ENCODE results near the gene SMIM21.

The SMIM21 gene

GRCh38 chr18:75456199-75456631 lies 28.7 kb upstream of the SMIM21 start:
- no peak for DNase-seq
- H4K20me1 ChIP-seq (ENCODE audit: insufficient read depth, low read length) = no peaks in the 10 kb centered on the region
- no peaks in the 10 kb centered on the region for H3K36me3 ChIP-seq (replicated peaks; ENCODE audit: insufficient read depth, low read length)
- H3K27ac ChIP-seq (ENCODE audit: low read length) = no peak overlapping the region
- no peak overlapping the region for H3K4me2 ChIP-seq (ENCODE audit: low read depth, low read length)
- H3K4me1 ChIP-seq (ENCODE audit: low read length) = no peaks in the 10 kb centered on the region
- H2AFZ ChIP-seq (ENCODE audit: low read length) = no peak overlapping the region
- no peaks in the 10 kb centered on the region for H3K27me3 ChIP-seq (replicated peaks; ENCODE audit: insufficient read depth, low read length)
- no peak overlapping the region for H3K9ac ChIP-seq (ENCODE audit: low read length)
- H3K9me2 ChIP-seq (replicated peaks; ENCODE audit: insufficient read depth, low read length) = no peaks in the 10 kb centered on the region
- H3K4me3 ChIP-seq (ENCODE audit: low read length) = no peak overlapping the region
- TF ChIP-seq EZH2phosphoT487 (IDR thresholded peaks at IDR 0.05; ENCODE audit: low read length) = no peak
- TF ChIP-seq EZH2 (optimal IDR thresholded peaks at IDR 0.05; ENCODE audit: low read depth, low read length) = no peak
- TF ChIP-seq, protein P1, sequence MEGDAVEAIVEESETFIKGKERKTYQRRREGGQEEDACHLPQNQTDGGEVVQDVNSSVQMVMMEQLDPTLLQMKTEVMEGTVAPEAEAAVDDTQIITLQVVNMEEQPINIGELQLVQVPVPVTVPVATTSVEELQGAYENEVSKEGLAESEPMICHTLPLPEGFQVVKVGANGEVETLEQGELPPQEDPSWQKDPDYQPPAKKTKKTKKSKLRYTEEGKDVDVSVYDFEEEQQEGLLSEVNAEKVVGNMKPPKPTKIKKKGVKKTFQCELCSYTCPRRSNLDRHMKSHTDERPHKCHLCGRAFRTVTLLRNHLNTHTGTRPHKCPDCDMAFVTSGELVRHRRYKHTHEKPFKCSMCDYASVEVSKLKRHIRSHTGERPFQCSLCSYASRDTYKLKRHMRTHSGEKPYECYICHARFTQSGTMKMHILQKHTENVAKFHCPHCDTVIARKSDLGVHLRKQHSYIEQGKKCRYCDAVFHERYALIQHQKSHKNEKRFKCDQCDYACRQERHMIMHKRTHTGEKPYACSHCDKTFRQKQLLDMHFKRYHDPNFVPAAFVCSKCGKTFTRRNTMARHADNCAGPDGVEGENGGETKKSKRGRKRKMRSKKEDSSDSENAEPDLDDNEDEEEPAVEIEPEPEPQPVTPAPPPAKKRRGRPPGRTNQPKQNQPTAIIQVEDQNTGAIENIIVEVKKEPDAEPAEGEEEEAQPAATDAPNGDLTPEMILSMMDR (IDR thresholded peaks at IDR 0.05; ENCODE audit: low read length) = no peak
- no peaks in the 10 kb centered on the region for H3K79me2 ChIP-seq (ENCODE audit: low read length)
- H3F3A ChIP-seq (ENCODE audit: insufficient read depth, low read length) = no peaks in the 10 kb centered on the region
- no peaks in the 10 kb centered on the region for H3K9me3 ChIP-seq (replicated peaks; ENCODE audit: insufficient read depth, low read length)

- H3K36me3 ChIP-seq (replicated peaks; ENCODE audit: insufficient read depth, low read length) = no peaks in the 10 kb centered on the region
- no peak for DNase-seq
Measured at GRCh38 chr18:75455249-75456198, 28.0 kb upstream of the SMIM21 start.

GRCh38 chr18:75454022-75454795 lies 26.7 kb upstream of the SMIM21 start:
- TF ChIP-seq EZH2phosphoT487 (IDR thresholded peaks at IDR 0.05; ENCODE audit: low read length) (no peak), EZH2 (optimal IDR thresholded peaks at IDR 0.05; ENCODE audit: low read depth, low read length) (no peak)
- TF ChIP-seq, protein P1 (IDR thresholded peaks at IDR 0.05; ENCODE audit: low read length) = no peak
- Histone ChIP-seq H3K27ac (ENCODE audit: low read length) (no peak overlapping the region), H3K36me3 (replicated peaks; ENCODE audit: insufficient read depth, low read length) (no peaks in the 10 kb centered on the region), H3K9me2 (replicated peaks; ENCODE audit: insufficient read depth, low read length) (no peaks in the 10 kb centered on the region), H3F3A (ENCODE audit: insufficient read depth, low read length) (no peaks in the 10 kb centered on the region), H3K79me2 (ENCODE audit: low read length) (no peaks in the 10 kb centered on the region), H3K9ac (ENCODE audit: low read length) (no peak overlapping the region), H3K4me3 (ENCODE audit: low read length) (no peak overlapping the region), H3K27me3 (replicated peaks; ENCODE audit: insufficient read depth, low read length) (no peaks in the 10 kb centered on the region), H3K4me2 (ENCODE audit: low read depth, low read length) (no peak overlapping the region), H4K20me1 (ENCODE audit: insufficient read depth, low read length) (no peaks in the 10 kb centered on the region), H3K9me3 (replicated peaks; ENCODE audit: insufficient read depth, low read length) (no peaks in the 10 kb centered on the region), H2AFZ (ENCODE audit: low read length) (no peak overlapping the region), H3K4me1 (ENCODE audit: low read length) (no peaks in the 10 kb centered on the region)
- DNase-seq = no peak

More at GRCh38 chr18:75455249-75456198, 28.0 kb upstream of the SMIM21 start:
- H3K79me2 ChIP-seq (ENCODE audit: low read length) = no peaks in the 10 kb centered on the region
- H2AFZ ChIP-seq (ENCODE audit: low read length) = no peak overlapping the region
- no peak overlapping the region for H3K27ac ChIP-seq (ENCODE audit: low read length)
- H3K9me2 ChIP-seq (replicated peaks; ENCODE audit: insufficient read depth, low read length) = no peaks in the 10 kb centered on the region
- H3K4me1 ChIP-seq (ENCODE audit: low read length) = no peaks in the 10 kb centered on the region
- no peaks in the 10 kb centered on the region for H3F3A ChIP-seq (ENCODE audit: insufficient read depth, low read length)
- H3K4me3 ChIP-seq (ENCODE audit: low read length) = no peak overlapping the region
- H3K4me2 ChIP-seq (ENCODE audit: low read depth, low read length) = no peak overlapping the region
- H4K20me1 ChIP-seq (ENCODE audit: insufficient read depth, low read length) = no peaks in the 10 kb centered on the region
- no peaks in the 10 kb centered on the region for H3K9me3 ChIP-seq (replicated peaks; ENCODE audit: insufficient read depth, low read length)
- TF ChIP-seq EZH2 (optimal IDR thresholded peaks at IDR 0.05; ENCODE audit: low read depth, low read length) (no peak), EZH2phosphoT487 (IDR thresholded peaks at IDR 0.05; ENCODE audit: low read length) (no peak)
- TF ChIP-seq, protein P1 (IDR thresholded peaks at IDR 0.05; ENCODE audit: low read length) = no peak
- H3K27me3 ChIP-seq (replicated peaks; ENCODE audit: insufficient read depth, low read length) = no peaks in the 10 kb centered on the region
- no peak overlapping the region for H3K9ac ChIP-seq (ENCODE audit: low read length)
